ENCODE measurements around the gene CD300LF.

CD300LF gene

DNA sequence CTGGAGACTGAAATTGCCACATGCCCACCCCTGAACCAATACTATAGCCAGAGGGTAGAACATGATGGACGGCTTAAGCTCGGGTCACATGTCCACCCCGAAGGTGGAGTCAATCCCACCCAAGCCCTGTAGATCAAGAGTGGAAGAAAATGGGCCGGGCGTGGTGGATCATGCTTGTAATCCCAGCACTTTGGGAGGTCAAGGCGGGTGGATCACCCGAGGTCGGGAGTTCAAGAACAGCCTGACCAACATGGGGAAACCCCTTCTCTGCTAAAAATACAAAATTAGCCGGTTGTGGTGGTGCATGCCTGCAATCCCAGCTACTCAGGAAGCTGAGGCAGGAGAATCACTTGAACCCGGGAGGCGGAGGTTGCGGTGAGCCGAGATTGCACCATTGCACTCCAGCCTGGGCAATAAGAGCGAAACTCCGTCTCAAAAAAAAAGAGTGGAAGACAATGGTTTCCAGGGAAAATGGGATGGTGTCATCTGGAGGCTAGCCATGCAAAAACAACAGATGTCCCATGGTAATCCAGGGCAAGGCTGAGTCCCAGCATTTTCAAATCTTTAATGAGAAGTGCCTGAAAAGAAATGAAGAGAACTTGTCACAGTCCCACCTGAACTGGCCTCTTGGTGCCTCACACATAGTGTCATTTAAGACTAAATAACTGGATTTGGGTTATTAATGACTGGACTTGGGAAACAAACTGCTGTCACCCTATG is 30.1 kb downstream of the CD300LF start:
- no peak for DNase-seq

DNA sequence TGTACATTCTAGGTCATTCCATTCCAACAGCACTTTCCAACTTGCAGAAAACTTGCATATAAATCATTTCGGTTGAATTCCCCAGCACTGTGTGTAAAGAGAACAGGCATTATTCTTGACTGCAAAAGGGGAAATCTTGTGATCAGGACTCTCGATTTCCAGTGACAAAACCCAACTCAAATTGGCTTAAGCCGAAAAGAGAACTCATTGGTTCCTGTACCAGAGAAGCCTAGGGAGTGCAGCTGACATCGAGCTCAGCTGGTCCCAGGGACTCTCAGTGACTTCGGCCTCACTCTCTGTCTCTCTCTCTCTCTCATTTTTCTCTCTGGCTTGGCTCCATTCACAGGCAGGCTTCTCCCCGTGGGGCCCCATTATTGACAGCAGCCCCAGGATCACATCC is 30.7 kb downstream of the CD300LF start:
- DNase-seq: no peak

DNA sequence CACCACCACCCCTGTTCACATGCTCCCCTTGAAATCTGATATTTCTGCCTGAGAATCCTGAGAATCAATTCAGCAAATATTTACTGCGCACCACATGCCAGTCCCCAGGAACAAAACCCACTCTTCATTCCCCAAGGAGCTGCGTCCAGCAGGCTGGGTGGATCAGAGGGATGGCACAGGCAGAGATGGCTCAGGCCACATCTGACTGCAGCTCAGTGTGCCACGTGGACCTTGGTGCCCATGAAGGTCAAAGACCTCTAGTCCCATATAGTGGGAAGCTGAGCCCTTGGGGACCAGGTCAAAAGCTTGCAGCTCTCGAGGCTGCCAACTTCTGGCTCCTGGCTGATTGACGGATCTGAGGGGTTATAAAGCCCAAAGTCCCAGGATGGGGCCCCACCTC is 31.8 kb downstream of the CD300LF start:
- no peak for DNase-seq

DNA sequence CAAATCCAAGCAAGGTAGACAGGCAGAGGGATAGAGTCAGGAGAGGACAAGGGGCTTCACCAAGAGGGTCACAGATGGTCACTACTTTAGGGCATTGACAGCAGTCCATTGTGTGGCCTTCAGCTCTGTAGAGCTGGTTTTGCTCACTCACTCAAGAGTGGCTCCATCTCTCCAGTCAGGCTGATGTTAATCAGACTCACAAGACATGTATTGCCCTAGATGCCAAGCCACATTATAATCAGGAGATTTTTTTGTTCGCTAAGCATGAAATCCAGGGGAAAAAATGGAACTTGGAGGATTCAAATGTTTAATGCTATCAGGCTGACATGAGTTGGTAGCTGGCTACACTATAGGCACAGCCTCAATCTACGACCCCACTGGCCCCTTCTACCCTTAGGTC is 32.5 kb downstream of the CD300LF start:
- DNase-seq: no peak

DNA sequence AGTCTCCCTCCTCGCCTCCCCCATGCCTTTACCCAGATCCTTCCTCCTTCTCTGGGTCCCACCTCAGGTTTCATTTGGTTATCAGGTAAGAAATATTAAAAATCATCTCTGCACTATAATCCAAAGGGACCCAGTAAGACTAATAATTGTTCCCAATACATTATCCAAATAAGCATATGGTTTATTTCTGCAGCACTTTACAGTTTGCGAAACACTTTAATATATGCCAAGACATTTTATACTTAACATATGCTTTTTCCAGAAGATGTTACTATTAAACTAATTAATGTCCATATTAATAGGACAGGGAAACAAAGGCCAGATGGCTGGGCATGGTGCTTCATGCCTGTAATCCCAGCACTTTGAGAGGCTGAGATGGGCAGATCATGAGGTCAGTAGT is 33.3 kb downstream of the CD300LF start:
- DNase-seq: no peak

DNA sequence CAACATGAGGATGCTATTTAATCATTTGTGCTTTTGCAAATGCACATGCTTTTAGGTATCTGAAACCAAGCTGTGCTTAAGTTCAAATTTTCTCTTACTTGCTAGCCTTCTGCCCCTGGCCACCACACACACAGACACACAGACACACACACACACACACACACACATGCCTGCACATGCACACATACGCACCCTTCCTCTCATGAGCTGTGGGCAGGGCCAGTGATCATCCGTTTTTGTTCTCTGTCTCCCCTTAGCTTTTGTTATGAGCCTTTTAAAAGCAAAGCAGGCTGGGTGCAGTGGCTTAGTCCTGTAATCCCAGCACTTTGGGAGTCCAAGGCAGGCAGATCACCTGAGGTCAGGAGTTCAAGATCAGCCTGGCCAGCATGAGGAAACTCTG is 34.2 kb downstream of the CD300LF start:
- DNase-seq: no peak

DNA sequence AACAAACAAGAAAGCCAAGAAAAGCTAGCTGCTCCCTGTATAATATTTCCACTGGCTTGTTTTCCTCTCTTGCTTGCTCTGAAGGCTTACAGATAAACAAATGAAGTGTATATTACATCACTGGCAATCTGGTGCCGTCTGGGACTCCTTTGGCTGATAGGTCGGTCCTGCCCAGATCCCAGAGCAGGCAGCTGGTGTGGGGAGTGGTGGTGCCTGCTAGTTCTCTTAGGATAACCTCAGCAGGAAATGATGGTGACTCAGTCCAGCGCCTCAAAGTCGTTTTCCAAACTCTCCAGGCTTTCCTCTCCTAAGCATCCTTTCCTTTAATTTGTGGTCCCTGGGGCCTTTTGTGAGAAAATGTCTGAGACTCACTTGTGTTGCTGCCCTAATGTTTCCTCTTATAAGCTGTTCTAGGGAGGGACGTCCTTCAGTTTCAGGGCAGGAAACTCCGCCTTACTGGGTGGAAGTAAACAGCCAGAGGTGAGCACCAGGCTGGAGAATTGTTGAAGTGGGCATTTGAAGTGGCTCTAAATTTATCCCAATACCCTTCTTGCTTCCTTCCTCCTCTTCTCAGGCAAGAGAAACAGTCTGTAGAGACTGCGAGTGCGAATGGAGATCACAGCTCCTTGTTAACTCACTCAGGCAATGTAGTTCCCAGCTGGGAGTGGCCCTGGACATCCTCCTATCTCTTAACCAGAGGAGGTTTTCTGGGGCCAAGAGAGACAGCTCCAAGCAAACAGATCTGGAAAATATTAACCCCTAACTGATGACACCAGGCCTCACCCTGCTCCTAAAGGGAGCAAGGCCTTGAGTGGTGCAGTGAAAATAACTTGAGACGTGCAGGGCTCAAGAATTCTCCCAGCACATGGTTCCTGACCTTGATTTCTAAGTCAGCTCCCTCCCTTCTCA is 34.9 kb downstream of the CD300LF start:
- DNase-seq: no peak

DNA sequence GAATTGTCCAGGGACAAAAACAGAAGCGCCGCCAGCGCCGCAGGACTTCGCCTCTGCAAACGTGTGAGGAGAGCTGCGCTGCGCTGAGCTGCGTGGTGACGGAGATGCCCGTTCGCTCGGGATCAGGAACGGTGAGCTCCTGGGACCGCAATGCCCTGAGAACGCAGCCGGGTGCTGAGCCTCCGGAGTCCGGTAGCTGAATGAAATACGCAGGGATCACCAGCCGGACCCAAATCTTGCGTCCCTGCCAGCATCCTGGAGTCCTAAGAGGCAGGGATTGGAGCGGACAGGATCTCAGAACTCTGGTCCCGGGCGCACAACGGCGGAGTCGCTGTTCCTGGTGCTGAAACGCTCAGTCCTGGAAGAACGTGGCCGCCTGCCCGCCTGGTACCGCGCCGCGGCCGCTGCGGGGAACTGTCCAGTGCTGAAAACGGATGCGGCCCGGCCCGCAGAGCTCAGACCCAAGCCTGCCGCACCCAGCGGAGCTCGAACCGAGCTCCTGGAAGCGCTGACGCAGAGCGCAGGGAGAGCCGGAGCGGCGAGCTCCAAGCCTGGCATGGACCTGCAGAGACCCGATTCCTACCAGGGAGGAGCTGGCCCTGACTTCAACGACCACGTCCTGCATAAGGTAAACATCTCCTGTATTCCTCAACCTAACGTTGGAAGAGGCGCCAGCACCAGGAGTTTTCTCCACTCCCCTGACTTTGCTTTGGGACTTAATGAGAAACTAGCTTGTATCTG is 41.5 kb downstream of the CD300LF start:
- peak; percentile 74 to 82 for DNase-seq

DNA sequence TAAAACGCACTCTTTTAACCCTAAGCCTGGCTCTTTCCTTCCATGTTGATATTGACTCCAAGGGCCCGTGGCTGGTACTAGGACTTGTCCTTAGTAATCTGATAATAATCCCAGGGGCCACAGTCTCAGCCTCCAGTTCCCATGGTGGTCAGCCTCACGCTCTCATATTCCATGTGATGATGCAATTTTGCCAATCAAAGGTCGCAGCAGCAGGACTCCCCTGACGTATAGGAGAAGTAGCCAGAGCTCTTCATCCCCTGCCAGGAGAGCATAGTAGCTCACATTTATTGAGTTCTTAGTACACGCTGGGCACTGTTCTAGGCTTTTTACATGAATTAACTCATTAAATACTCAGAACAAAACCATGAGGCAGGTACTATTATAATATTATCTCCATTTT is 42.4 kb downstream of the CD300LF start:
- no peak for DNase-seq

DNA sequence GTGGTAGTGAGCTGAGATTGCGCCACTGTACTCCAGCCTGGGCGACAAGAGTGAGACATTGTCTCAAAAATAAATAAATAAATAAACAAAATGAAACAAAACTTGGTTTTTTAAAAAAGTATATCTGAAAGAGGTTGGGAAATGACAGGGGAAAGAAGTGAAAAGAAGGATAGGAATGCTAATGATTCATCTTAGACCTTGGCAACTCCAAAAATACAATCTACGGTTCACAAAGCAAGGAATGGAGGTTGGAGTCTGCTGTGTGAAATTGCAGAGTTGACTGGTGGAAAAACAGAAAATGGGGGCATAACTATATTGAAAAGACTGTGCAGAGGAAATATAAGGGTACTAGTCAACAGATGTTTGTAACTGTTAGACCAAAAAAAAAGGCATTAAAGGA is 49.2 kb downstream of the CD300LF start:
- no peak for DNase-seq

DNA sequence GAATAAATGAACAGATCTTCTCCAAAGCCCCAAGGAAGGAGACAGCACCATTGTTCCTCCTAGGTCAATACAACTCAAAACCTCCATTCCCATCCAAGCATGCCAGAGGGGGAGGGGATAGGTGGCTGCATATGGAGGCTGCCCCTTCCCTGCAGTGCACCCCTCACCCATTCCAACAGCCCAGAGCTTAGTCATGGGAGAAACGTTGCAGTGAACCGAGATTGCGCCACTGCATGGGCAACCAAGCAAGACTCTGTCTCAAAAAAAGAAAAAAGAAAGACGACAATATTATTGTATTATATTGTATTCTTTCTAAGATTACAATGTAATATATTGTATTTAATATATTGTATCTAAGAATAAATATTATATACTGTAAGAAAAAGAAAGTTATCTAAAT is 52.8 kb downstream of the CD300LF start:
- no peak for DNase-seq

DNA sequence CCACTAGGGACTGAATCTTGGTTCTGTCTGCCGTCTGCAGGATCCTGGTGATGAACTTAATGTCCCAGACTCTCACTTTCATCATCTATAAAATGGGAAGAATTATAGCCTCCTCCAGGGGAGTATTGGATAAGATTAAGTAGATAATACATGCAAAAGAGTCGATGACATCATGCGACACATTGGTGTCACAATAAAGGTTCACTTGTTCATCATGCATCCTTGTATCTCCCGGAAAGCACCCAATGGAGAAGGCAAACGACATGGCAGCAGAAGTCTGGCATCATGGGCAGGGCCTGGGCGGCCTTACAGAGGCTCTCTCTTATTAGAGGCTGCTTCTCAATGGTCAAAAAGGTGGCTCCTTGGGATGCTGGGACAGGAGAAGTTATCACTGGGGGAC is 54.1 kb downstream of the CD300LF start:
- no peak for DNase-seq

DNA sequence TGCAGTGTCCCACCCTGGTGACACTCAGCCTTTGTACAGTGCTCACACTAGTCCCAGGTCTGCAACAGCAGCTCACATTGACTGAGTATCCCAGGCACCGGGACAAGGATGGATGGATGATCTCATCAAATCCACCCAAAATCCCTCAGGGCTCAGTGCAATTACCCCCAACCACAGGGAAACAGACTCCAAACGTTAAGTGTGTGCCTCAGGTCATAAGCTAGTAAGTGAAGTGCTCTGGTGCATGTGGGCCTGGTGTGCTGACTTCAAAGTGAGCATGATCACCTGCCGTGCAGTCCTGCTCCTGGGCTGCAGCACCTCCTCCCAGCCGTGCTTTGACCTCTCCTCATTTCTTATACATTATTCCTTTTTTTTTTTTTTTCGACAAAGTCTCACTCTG is 58.0 kb downstream of the CD300LF start:
- no peak for DNase-seq

DNA sequence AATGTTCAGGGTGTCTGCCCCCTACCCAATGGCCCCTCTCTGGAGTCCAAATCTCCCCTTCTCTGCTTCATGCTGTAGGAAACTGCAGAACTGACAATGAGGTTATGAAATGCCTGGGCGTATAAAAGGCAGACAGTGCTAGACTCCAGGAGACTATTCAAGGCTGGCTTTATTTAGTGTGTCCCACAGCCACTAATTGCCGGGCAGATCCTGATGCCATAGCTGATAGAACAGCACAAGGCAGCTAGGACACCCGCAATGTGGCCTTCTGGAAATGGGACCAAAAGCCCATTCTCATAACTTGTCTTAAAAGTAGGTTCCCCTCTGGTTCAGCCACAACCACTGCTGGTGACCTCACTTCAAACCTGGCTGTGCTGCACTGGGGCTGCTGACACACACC is 60.7 kb downstream of the CD300LF start:
- DNase-seq: no peak

DNA sequence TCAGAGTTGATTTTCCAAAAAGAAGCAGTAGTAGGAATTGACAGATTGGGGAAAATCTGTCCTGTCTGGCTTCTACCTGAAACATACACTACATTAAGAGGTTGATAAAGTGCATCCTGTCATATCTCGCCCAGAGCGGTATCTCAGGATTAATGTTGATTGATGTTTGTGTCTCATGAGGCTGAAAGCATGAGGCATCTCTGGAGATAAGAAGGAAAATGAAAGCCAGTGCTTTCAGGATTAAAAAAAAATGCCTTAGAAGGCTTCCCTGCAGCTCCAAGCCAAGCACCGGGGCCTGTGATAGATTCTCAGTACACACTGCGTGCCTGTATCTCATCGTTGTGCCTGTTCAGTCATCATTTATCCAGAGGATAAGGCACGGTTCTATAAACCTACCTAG is 62.8 kb downstream of the CD300LF start:
- no peak for DNase-seq

DNA sequence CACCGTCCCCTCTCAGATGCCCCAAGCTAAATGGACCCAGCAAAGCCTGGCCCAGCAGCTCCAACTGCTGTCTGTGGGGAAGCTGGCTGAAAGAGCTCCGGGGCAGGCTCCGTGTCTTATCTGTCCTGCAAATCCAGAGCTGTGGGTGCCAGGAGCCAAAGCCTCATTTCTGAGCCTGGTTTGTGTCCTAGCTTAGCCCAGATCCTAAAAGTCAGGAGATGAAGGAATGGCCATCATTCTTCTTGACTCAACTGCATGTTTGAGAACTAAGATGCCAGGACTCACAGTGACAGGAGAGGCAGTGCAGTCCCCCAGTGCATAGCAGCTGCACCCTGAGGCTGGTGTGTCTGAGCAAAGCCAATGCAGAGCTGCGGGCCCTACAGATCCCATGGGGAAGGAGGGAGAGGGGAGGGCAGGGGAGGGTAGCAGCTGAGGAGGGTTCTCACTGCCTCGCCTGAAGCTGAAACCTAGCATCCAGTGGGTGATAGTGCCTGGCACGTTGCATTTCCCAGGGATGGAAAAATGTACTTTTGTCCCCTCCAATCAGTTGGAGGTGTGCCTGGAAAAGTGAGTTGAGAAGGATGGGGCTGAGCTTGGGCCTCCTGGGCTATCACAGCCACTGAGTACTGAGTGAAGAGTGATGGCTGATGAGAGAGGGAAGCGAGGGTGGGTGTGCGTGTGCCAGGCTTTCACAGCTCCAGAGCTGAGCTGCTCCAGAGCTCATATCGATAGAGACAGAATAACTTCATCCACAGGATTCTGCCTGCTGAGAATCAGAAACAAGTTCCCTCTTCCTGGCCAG is 64.7 kb downstream of the CD300LF start:
- no peak for DNase-seq

DNA sequence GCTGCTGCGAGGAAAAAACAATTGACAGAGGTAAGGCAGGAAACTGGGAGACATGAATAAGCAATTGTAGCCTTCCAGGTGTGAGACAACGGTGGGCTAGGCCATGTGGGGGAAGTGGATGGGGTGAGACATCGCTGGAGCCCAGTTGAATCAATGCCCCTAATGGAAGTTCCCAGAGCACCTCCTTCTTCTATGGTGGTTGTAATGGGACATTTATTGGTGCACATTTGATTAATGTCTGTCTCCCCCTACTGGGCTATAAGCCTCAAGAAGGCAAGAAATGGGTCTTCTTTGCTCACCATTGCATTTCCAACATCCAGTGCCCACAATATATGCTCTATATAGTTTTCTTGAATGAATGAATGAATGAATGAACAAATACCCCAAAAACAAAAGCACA is 66.5 kb downstream of the CD300LF start:
- no peak for DNase-seq

DNA sequence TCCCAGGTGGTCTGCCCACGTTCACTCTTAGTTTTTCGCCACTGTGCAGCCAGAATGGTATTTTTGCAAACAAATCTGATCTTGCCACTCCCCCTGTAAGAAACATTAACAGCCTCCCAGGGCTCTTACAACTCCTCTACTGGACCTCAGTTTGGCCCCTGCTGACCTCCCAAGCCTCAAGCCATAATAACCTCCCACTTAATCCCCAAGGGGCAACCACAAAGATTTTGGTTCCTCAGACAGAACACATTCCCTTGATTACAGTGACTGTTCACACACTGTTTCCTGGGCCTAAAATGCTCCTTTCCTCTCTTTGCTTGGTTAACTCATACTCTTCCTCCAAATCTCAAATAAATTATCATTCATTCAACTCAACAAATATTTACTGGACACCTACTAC is 67.7 kb downstream of the CD300LF start:
- no peak for DNase-seq

DNA sequence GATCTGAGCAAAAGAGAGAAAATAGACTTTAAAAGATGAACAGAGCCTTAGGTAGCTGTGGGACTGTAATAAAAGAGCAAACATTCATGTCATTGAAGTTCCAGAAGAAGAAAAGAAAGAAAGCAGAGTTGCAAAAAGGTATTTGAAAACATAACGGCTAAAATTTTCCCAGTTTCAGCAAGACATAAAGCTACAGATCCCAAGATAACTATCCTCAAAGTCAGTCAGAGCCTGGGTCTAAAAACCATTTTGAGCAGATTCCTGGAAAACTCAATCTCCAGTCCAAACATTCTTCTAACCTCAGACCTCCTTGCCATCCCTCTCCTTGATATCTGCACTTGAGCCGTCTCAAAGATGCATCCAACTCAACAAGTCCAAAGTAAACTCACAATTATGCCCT is 68.3 kb downstream of the CD300LF start:
- DNase-seq: no peak
